Mesenchymal stem cell (in vitro differentiated cells and primary cell): ENCODE measurements around the gene TRIM67.

Experiments
- DNase-seq: peaks from one replicate; pipeline ENCODE4 v3.0.0-alpha.2; 2013
- H2AFZ ChIP-seq: one replicate; pipeline ENCODE4 v1.6.1; 2013; ENCODE audit warnings: low read depth, mild to moderate bottlenecking, control low read depth, inconsistent platforms, low read length, moderate library complexity
- H2AK5ac ChIP-seq: 2 replicates; pipeline ENCODE4 v1.6.1; 2013; ENCODE audit warnings: low read length, moderate library complexity, mild to moderate bottlenecking, inconsistent platforms; ENCODE audit not compliant: severe bottlenecking
- H2BK120ac ChIP-seq: one replicate; pipeline ENCODE4 v1.6.1; 2013; ENCODE audit warnings: low read depth, mild to moderate bottlenecking, inconsistent platforms, low read length, moderate library complexity
- H2BK12ac ChIP-seq, 2 experiments: one replicate each; pipeline ENCODE4 v1.6.1; 2013; ENCODE audit warnings: inconsistent platforms in 2 of 2, low read length in 2 of 2, mild to moderate bottlenecking in 2 of 2, moderate library complexity in 2 of 2, control low read depth in 1 of 2
- H2BK15ac ChIP-seq: one replicate; pipeline ENCODE4 v1.6.1; 2013; ENCODE audit warnings: mild to moderate bottlenecking, low read depth, inconsistent platforms; ENCODE audit not compliant: poor library complexity, severe bottlenecking
- H2BK5ac ChIP-seq: 2 replicates; pipeline ENCODE4 v1.6.1; 2013; ENCODE audit warnings: low read depth, mild to moderate bottlenecking, low read length, control low read depth, inconsistent platforms; ENCODE audit not compliant: poor library complexity, severe bottlenecking
- H3K14ac ChIP-seq, 2 experiments: one replicate each; pipeline ENCODE4 v1.6.1; 2013; ENCODE audit warnings: inconsistent platforms in 2 of 2, low read length in 2 of 2, control low read depth in 1 of 2, mild to moderate bottlenecking in 1 of 2, moderate library complexity in 1 of 2
- H3K18ac ChIP-seq, 2 experiments: one replicate each; pipeline ENCODE4 v1.6.1; 2013; ENCODE audit warnings: inconsistent platforms in 2 of 2, low read length in 2 of 2, control low read depth in 1 of 2, low read depth in 1 of 2, mild to moderate bottlenecking in 1 of 2
- H3K23ac ChIP-seq, 2 experiments: one replicate each; pipeline ENCODE4 v1.6.1; 2013; ENCODE audit warnings: inconsistent platforms in 2 of 2, low read length in 2 of 2, mild to moderate bottlenecking in 2 of 2, moderate library complexity in 2 of 2, control low read depth in 1 of 2
- H3K27ac ChIP-seq: 2 replicates; pipeline ENCODE4 v1.5.1; 2013; ENCODE audit warnings: mild to moderate bottlenecking, moderate library complexity, low read length, control low read depth, inconsistent platforms; ENCODE audit not compliant: poor library complexity, severe bottlenecking
- H3K27me3 ChIP-seq, 2 experiments: 2 replicates each; pipeline versions ENCODE4 v1.6.1 to v1.7.0; 2013; ENCODE audit warnings: low read length in 2 of 2, mild to moderate bottlenecking in 2 of 2, moderate library complexity in 2 of 2, control low read depth in 1 of 2, inconsistent platforms in 1 of 2; ENCODE audit not compliant: control insufficient read depth in 1 of 2, insufficient read depth in 1 of 2
- H3K36me3 ChIP-seq, 2 experiments: 2 replicates each; pipeline versions ENCODE4 v1.6.1 to v1.7.0; 2013; ENCODE audit warnings: low read length in 2 of 2, control low read depth in 1 of 2, inconsistent platforms in 1 of 2, low read depth in 1 of 2, mild to moderate bottlenecking in 1 of 2; ENCODE audit not compliant: insufficient read depth in 2 of 2, control insufficient read depth in 1 of 2
- H3K4ac ChIP-seq, 2 experiments: one replicate each; pipeline ENCODE4 v1.6.1; 2013; ENCODE audit warnings: inconsistent platforms in 2 of 2, low read length in 2 of 2, mild to moderate bottlenecking in 2 of 2, moderate library complexity in 2 of 2, control low read depth in 1 of 2, low read depth in 1 of 2
- H3K4me1 ChIP-seq: 2 replicates; pipeline ENCODE4 v1.6.1; 2013; ENCODE audit warnings: low read depth, low read length, control low read depth; ENCODE audit not compliant: control insufficient read depth, insufficient read depth
- H3K4me2 ChIP-seq: 2 replicates; pipeline ENCODE4 v1.6.1; 2013; ENCODE audit warnings: low read length, mild to moderate bottlenecking, inconsistent platforms; ENCODE audit not compliant: poor library complexity, severe bottlenecking
- H3K4me3 ChIP-seq, 2 experiments: 2 replicates each; pipeline versions ENCODE4 v1.5.1 to v1.7.0; 2013; ENCODE audit warnings: low read length in 2 of 2, mild to moderate bottlenecking in 2 of 2, control low read depth in 1 of 2, low read depth in 1 of 2; ENCODE audit not compliant: insufficient read depth in 1 of 2
- H3K79me1 ChIP-seq: replicated peaks from 2 replicates; pipeline ENCODE4 v1.6.1; 2013; ENCODE audit warnings: mild to moderate bottlenecking, control low read depth, low read length, inconsistent platforms; ENCODE audit not compliant: poor library complexity, severe bottlenecking
- H3K9ac ChIP-seq: 2 replicates; pipeline ENCODE4 v1.7.0; 2013; ENCODE audit warnings: mild to moderate bottlenecking, low read length, moderate library complexity
- H3K9me3 ChIP-seq: 2 replicates; pipeline ENCODE4 v1.7.0; 2013; ENCODE audit warnings: mild to moderate bottlenecking, low read length; ENCODE audit not compliant: control insufficient read depth
- H4K8ac ChIP-seq: one replicate; pipeline ENCODE4 v1.6.1; 2013; ENCODE audit warnings: inconsistent platforms, mild to moderate bottlenecking, low read length, moderate library complexity
- H4K91ac ChIP-seq: one replicate; pipeline ENCODE4 v1.6.1; 2013; ENCODE audit warnings: mild to moderate bottlenecking, low read length, inconsistent platforms
- WGBS: methylation state at CpG from one replicate; pipeline ENCODE4 v1.1.7; 2013; ENCODE audit warnings: mixed read lengths; 5-methylcytosine and 5-hydroxymethylcytosine counted together

Gene TRIM67

GRCh38 chr1:231170875-231171274, 9.0 kb downstream of the TRIM67 start:
- Histone ChIP-seq H3K36me3 (no peaks in the 10 kb centered on the region), H3K18ac (no peak overlapping the region), H2BK120ac (no peak overlapping the region), H4K91ac (no peak overlapping the region), H3K4me3 (no peak overlapping the region), H3K4ac (no peak overlapping the region), H2BK5ac (no peak overlapping the region), H3K27me3 (peaks cover 16 to 24% of the 10 kb centered on the region in 2 experiments), H3K27ac (no peak overlapping the region), H2AFZ (no peak overlapping the region), H3K14ac (no peak overlapping the region), H3K79me1 (no peaks in the 10 kb centered on the region), H3K9me3 (no peaks in the 10 kb centered on the region), H3K4me1 (no peaks in the 10 kb centered on the region), H4K8ac (no peak overlapping the region), H2BK15ac (no peak overlapping the region), H3K23ac (no peak overlapping the region), H3K4me2 (no peak overlapping the region), H2AK5ac (no peak overlapping the region), H2BK12ac (no peak overlapping the region), H3K9ac (no peak overlapping the region)
- DNase-seq, result no peak
- 89% methylated on average over 1 of the region's 1 CpG for WGBS

GRCh38 chr1:231171623-231172197, 9.9 kb downstream of the TRIM67 start:
- Histone ChIP-seq H4K91ac (no peak overlapping the region), H2BK120ac (no peak overlapping the region), H3K4me1 (no peaks in the 10 kb centered on the region), H3K9ac (no peak overlapping the region), H3K18ac (no peak overlapping the region), H3K14ac (no peak overlapping the region), H2BK12ac (no peak overlapping the region), H3K4ac (no peak overlapping the region), H4K8ac (no peak overlapping the region), H2BK5ac (no peak overlapping the region), H2AK5ac (no peak overlapping the region), H3K4me3 (no peak overlapping the region), H3K27ac (no peak overlapping the region), H3K9me3 (no peaks in the 10 kb centered on the region), H2BK15ac (no peak overlapping the region), H3K4me2 (no peak overlapping the region), H3K27me3 (peaks cover 19 to 28% of the 10 kb centered on the region in 2 experiments), H3K79me1 (no peaks in the 10 kb centered on the region), H3K23ac (no peak overlapping the region), H2AFZ (no peak overlapping the region), H3K36me3 (no peaks in the 10 kb centered on the region)
- WGBS, result 78% methylated on average over 4 of the region's 6 CpGs
- DNase-seq, result no peak

GRCh38 chr1:231172411-231172810, 10.6 kb downstream of the TRIM67 start:
- Histone ChIP-seq H3K4me2 (no peak overlapping the region), H3K9me3 (no peaks in the 10 kb centered on the region), H3K27me3 (peaks cover 19 to 35% of the 10 kb centered on the region in 2 experiments), H3K23ac (no peak overlapping the region), H2BK5ac (no peak overlapping the region), H3K4me3 (no peak overlapping the region), H3K79me1 (no peaks in the 10 kb centered on the region), H2BK12ac (no peak overlapping the region), H3K18ac (no peak overlapping the region), H2AK5ac (no peak overlapping the region), H2BK15ac (no peak overlapping the region), H3K27ac (no peak overlapping the region), H2AFZ (no peak overlapping the region), H3K4me1 (no peaks in the 10 kb centered on the region), H3K9ac (no peak overlapping the region), H2BK120ac (no peak overlapping the region), H3K4ac (no peak overlapping the region), H3K14ac (no peak overlapping the region), H4K91ac (no peak overlapping the region), H4K8ac (no peak overlapping the region), H3K36me3 (no peaks in the 10 kb centered on the region)
- 60% methylated on average over 1 of the region's 3 CpGs for WGBS
- no peak for DNase-seq

- Histone ChIP-seq H3K18ac (no peak overlapping the region), H2BK15ac (no peak overlapping the region)
Measured at GRCh38 chr1:231176421-231176820, 14.6 kb downstream of the TRIM67 start.

More at GRCh38 chr1:231176421-231176820, 14.6 kb downstream of the TRIM67 start:
- Histone ChIP-seq H3K36me3 (no peaks in the 10 kb centered on the region), H3K14ac (no peak overlapping the region), H3K4me3 (no peak overlapping the region), H2BK5ac (no peak overlapping the region), H3K27me3 (peaks cover 22 to 50% of the 10 kb centered on the region in 2 experiments), H2AK5ac (no peak overlapping the region), H4K91ac (no peak overlapping the region), H3K79me1 (no peaks in the 10 kb centered on the region), H3K23ac (no peak overlapping the region), H3K9me3 (peaks cover 5% of the 10 kb centered on the region), H3K4me2 (no peak overlapping the region), H4K8ac (no peak overlapping the region), H2BK120ac (no peak overlapping the region), H3K4ac (no peak overlapping the region), H3K9ac (no peak overlapping the region), H2AFZ (no peak overlapping the region), H3K4me1 (no peaks in the 10 kb centered on the region), H3K27ac (no peak overlapping the region), H2BK12ac (no peak overlapping the region)
- 80% methylated on average over 1 of the region's 1 CpG for WGBS
- DNase-seq, result no peak
